AML-193 (cell line): ENCODE measurements around the gene COX10.
"Not testable (repeated sequence)": the region's sequence is repeated elsewhere in the genome, so short reads cannot be mapped to it uniquely, and the experiment has no call there.

Experiments
- DNase-seq, 2 experiments: peaks; one replicate each; lab custom pipeline; 2025; lab: John Stamatoyannopoulos, UW

Gene COX10

DNA sequence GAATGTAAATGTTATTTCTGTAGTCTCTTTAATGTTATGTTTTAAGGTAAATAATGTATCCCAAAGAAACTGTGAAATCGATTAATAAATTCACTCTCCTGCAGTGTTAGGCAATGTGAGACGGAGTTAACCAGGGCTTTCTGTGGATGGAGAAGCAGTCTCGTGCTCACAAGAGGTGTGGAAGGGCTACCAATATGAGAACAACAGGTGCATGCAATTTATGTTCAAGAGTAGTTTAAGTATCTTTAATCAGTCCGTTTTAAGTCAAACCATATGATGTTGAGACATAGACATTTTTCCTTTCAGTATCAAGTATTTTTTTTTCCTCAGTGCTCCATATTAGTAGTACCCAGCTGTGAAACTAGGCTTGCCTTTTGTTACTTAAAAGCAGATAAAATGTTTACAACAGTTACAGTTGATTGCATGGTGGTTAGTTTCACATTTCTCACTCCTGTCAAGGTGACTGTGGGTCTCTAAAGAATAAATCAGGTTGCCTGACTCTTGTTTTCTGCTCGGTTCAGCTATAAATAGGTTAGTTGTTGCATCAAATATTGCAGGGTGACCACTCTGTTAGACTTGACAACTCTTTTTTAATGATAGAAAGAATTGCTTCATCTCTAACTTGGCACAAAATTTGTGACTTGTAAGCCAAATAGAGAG lies 54.4 kb downstream of the COX10 start:
- no peak for DNase-seq

- no peak for DNase-seq
These were observed 55.5 kb downstream of the COX10 start for GRCh38 chr17:14124854-14125253.

DNA sequence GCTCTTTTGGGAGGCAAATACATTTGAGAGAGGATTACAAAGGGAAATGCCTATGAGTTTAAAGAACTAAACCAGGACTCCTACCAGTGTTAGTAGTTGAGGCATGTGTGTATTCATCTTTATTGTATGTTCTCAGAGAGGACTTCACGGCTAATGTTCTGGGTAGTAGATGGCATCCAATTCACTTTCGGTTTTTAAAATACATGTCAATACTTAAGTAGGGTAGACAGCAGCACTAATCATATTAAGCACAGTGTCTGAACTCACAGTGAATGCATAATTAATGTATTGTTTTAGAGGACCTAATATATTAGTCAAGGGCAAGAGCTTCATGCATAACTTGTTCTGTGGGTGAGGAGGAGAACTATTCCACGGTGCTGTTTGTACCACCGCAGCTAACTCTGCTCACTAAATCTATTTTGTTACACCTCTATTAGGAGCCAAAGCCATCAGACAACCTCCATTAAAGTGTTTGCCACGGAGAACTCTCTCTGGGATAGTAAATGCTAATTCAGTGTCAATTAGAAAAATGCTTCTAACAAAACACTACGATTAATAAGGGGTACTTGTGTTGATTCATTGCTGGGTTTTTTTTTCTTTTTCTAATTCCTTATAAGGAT lies 56.3 kb downstream of the COX10 start:
- DNase-seq = no peak

DNA sequence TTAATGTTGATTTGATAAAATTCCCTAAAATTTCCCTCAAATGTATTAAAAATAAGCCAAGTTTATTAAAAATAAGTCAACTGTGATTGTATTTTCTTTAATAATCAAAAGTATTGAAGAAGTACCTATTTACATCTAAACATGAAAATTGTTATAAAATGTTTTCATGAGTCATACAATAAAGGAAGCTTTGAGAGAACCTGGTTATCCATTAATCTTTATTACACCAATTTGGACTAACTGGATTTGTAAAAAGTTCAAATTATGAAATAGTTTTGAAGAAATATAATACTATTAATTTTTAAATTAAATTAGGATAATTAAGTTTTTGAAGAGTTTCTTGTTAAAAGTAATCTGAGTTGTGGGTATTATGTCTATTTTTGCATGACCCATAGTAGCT lies 63.8 kb downstream of the COX10 start:
- no peak for DNase-seq

DNA sequence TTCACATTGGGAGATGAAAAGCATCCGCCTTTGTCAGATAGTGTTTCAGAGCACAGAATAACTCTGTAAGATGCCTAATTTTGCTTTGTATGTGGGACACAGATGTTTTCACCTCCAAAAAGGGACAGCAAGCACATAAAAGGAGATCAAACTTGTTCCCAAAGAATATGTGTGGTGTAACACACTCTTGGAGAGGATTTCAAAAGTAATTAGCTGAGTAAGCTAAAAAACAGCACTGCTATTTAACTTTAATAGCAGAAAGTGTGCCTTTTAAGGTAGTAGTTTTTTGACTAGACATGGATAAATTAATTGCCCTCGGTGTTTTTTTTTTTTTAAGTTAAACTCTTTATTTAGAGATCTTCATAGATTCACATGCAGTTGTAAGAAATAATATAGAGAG lies 65.2 kb downstream of the COX10 start:
- DNase-seq = no peak

- no peak for DNase-seq
These were observed 66.7 kb downstream of the COX10 start for GRCh38 chr17:14135906-14136590.

- DNase-seq = no peak
These were observed 69.3 kb downstream of the COX10 start for GRCh38 chr17:14138649-14139048.

GRCh38 chr17:14143688-14144087 lies 74.4 kb downstream of the COX10 start:
- DNase-seq = no peak

- no peak for DNase-seq
These were observed 75.2 kb downstream of the COX10 start for GRCh38 chr17:14144508-14144907.

DNA sequence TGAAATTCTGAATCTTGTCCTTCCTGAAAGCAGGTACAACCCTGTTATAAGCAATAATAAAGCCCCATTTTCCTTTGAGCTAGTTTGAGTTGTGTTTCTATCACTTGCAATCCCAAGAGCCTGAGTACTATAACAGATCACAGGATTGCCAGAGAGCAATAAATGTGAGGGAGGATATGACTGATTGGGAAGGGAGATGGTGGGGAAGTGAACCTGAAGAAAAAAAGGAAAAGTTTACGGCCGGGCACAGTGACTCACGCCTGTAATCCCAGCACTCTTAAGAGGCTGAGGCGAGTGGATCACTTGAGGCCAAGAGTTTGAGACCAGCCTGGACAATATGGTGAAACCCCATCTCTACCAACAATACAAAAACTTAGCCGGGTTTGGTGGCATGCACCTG lies 80.4 kb downstream of the COX10 start:
- no peak for DNase-seq

DNA sequence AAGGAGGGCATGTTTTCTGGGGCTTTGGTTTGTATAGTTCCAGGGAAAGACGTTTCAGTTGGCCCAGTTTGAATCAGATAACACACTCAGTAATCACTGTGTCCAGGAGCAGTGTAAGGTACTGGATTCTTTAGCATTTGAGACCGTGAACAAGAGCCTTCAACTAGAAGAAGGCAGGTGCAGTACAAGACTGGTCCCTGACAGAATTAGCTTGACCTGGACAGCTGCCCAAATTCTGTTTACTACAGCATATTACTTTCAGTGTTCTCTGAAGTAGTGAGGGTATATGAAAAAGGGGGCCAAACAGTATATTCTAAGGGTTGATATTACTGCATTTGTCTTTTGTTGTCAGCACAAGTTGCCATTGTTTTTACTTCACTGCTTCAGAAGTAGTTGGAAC lies 81.3 kb downstream of the COX10 start:
- DNase-seq = no peak

DNA sequence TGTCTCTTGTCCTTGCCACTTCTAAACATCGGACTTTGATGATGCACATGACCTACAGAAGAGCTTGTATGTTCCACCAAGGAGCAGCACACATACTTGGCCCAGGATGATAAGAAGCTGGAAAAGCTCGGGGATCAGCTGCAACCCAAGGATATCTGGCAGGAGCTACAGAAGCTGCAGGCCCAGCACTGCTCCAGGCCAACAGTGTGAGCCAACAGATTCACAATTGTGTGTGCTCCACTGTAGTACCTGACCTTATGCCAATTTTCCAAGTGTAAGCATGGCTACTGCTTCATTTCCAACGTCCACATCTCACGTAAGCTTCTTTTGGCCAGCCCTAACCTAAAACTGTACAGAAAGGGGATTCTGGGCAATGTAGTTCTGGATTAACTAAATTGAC lies 83.4 kb downstream of the COX10 start:
- DNase-seq = no peak

- no peak for DNase-seq
These were observed 84.1 kb downstream of the COX10 start for GRCh38 chr17:14153374-14153773.

- DNase-seq = peak; percentile 37 to 51
These were observed 87.4 kb downstream of the COX10 start for GRCh38 chr17:14156689-14157088.

DNA sequence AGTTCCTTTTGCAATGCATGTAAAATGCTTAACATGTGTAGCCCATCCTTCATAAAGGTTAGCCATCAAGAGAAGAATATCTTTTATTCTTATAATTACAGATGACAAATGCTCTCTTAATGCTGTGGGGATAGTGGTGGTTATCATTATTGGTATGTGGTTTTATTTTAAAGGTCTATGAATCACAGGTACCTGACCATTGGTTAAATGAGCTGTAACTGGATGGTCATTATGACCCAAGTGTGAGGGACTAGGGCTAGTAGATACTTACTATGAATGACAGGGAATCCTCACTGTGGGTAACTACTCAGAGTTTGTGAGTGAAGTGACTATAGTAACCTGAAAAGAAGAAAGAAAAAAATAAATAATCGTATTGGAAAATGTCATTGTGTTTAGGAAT lies 88.5 kb downstream of the COX10 start:
- no peak for DNase-seq

- no peak for DNase-seq
These were observed 89.4 kb downstream of the COX10 start for GRCh38 chr17:14158707-14159106.

- no peak for DNase-seq
These were observed 92.1 kb downstream of the COX10 start for GRCh38 chr17:14161419-14161818.

GRCh38 chr17:14165616-14166015 lies 96.3 kb downstream of the COX10 start:
- DNase-seq = no peak

GRCh38 chr17:14167831-14168230 lies 98.5 kb downstream of the COX10 start:
- DNase-seq = not testable (repeated sequence)

GRCh38 chr17:14168582-14168981 lies 99.3 kb downstream of the COX10 start:
- no peak for DNase-seq

- no peak for DNase-seq
These were observed 100.0 kb downstream of the COX10 start for GRCh38 chr17:14169287-14169686.

DNA sequence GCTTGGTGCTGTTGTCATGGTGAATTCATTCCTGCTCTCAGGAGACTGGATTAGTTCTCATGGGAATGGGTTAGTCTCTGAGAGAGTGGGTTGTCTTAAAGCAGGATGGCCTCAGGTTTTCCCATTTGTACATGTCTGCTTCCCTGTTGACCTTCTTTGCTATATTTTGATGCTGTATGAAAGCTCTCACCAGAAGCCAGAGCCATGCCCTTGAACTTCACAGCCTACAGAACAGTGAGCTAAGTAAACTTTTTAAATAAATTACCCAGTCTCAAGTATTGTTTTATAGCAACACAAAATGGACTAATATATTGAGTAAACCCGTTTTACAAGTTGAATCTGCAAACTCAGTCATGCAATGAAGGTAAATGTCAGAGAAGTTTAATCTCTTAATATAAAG lies 100.6 kb downstream of the COX10 start:
- no peak for DNase-seq

- DNase-seq = not testable (repeated sequence)
These were observed 107.7 kb downstream of the COX10 start for GRCh38 chr17:14176989-14177388.
